Activated T-helper 17 cell treated with anti-CD3 and anti-CD28 coated beads, Interleukin-2, amount 50 U/mL, for 72 hours (primary cell): Measurements from ENCODE around the gene OTC. TPM values are rescaled to one million over a fixed set of nuclear protein-coding genes. Genes with fewer than 3 reads are reported as not detected.

ENCODE experiments used
- ATAC-seq: fragments of 150-1000 bp; cut with Tn5 transposase; replicated peaks from 2 replicates; pipeline ENCODE4 v1.10.0; 2021; ENCODE audit warnings: mild to moderate bottlenecking, moderate library complexity
- H3K27ac Mint-ChIP-seq: one replicate; pipeline ENCODE4 v1.8.0; 2022; ENCODE audit warnings: mixed read lengths
- H3K27me3 Mint-ChIP-seq: one replicate; pipeline ENCODE4 v1.8.0; 2022; ENCODE audit warnings: mixed read lengths
- H3K36me3 Mint-ChIP-seq: one replicate; pipeline ENCODE4 v1.8.0; 2022; ENCODE audit warnings: low read depth, mild to moderate bottlenecking, mixed read lengths
- H3K4me1 Mint-ChIP-seq: one replicate; pipeline ENCODE4 v1.8.0; 2022; ENCODE audit warnings: mixed read lengths
- H3K4me3 Mint-ChIP-seq: one replicate; pipeline ENCODE4 v1.8.0; 2022; ENCODE audit warnings: mild to moderate bottlenecking, mixed read lengths
- H3K9me3 Mint-ChIP-seq: one replicate; pipeline ENCODE4 v1.8.0; 2022; ENCODE audit warnings: mixed read lengths
- total RNA-seq, 2 donors: library from RNA; stranded (reverse); gene quantifications; one replicate each; pipeline ENCODE4 v1.2.3, GENCODE V29; 2022

Gene OTC
- total RNA-seq, 2 donors from 2014 or later = 0.21 TPM; not detected in 1

- no peaks in the 10 kb centered on the region for H3K4me1 Mint-ChIP-seq
- no peak for ATAC-seq
- H3K36me3 Mint-ChIP-seq = no peaks in the 10 kb centered on the region
- peaks cover 10% of the 10 kb centered on the region for H3K27me3 Mint-ChIP-seq
- H3K27ac Mint-ChIP-seq = no peak overlapping the region
- H3K9me3 Mint-ChIP-seq = no peaks in the 10 kb centered on the region
- no peak overlapping the region for H3K4me3 Mint-ChIP-seq
Measured at GRCh38 chrX:38376747-38377146, 24.3 kb downstream of the OTC start.

GRCh38 chrX:38379088-38379487 is 26.7 kb downstream of the OTC start:
- Mint-ChIP-seq H3K9me3 (no peaks in the 10 kb centered on the region), H3K27me3 (peaks cover 3% of the 10 kb centered on the region), H3K4me1 (no peaks in the 10 kb centered on the region), H3K27ac (no peak overlapping the region), H3K4me3 (no peak overlapping the region), H3K36me3 (no peaks in the 10 kb centered on the region)
- no peak for ATAC-seq

- H3K4me1 Mint-ChIP-seq = no peaks in the 10 kb centered on the region
- H3K27me3 Mint-ChIP-seq = peaks cover 3% of the 10 kb centered on the region
- H3K9me3 Mint-ChIP-seq = no peaks in the 10 kb centered on the region
- no peaks in the 10 kb centered on the region for H3K36me3 Mint-ChIP-seq
- ATAC-seq = no peak
- H3K4me3 Mint-ChIP-seq = no peak overlapping the region
- no peak overlapping the region for H3K27ac Mint-ChIP-seq
Measured at GRCh38 chrX:38382663-38383062, 30.3 kb downstream of the OTC start.

GRCh38 chrX:38400389-38400910 is 48.0 kb downstream of the OTC start:
- ATAC-seq = no peak

DNA sequence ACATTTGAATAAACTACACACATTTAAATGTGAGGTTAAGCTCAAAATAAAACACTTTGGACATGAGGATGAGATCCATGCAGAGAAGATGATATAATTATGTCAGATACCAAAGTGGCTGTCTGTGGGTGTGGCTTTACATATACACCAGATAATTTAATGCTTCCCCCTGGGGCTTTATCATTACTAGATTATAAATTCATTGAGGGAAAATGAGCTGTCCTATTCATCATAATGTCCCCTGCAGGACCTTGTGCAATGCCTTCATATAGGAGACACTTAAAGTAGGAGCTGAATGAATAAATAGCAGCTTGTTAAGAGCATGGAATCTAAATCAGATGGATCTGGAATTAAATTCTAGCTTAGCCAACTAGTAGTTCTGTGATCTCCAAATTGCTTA is 49.7 kb downstream of the OTC start:
- Mint-ChIP-seq H3K27ac (no peak overlapping the region), H3K4me1 (no peaks in the 10 kb centered on the region), H3K9me3 (no peaks in the 10 kb centered on the region), H3K27me3 (no peaks in the 10 kb centered on the region), H3K36me3 (no peaks in the 10 kb centered on the region), H3K4me3 (no peak overlapping the region)
- ATAC-seq = no peak

More at GRCh38 chrX:38400389-38400910, 48.0 kb downstream of the OTC start:
- no peaks in the 10 kb centered on the region for H3K4me1 Mint-ChIP-seq
- H3K4me3 Mint-ChIP-seq = no peak overlapping the region
- no peaks in the 10 kb centered on the region for H3K36me3 Mint-ChIP-seq
- no peaks in the 10 kb centered on the region for H3K9me3 Mint-ChIP-seq
- no peak overlapping the region for H3K27ac Mint-ChIP-seq
- H3K27me3 Mint-ChIP-seq = no peaks in the 10 kb centered on the region

GRCh38 chrX:38403834-38404233 is 51.4 kb downstream of the OTC start:
- no peak for ATAC-seq
- no peak overlapping the region for H3K27ac Mint-ChIP-seq
- H3K36me3 Mint-ChIP-seq = no peaks in the 10 kb centered on the region
- H3K4me1 Mint-ChIP-seq = no peaks in the 10 kb centered on the region
- H3K9me3 Mint-ChIP-seq = no peaks in the 10 kb centered on the region
- H3K4me3 Mint-ChIP-seq = no peak overlapping the region
- H3K27me3 Mint-ChIP-seq = peaks cover 5% of the 10 kb centered on the region

DNA sequence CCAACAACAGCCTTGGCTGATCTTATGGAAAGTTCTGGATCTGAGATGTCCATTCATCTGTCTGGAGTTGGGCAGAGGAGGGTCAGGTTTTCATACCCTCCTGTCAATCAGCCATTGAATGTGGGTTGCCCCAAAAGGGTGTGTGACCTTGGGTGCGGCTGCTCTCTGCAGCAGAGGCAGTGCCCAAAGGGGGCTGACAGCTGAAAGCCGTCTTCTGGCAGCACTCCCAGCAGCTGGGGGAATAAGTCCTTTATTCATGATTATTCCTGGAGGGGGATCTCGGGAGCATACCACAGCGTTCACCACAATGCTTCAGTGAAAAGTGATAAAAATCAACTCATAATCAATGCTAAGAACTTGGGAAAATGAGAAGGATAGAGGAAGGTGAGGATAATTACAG is 54.7 kb downstream of the OTC start:
- Mint-ChIP-seq H3K9me3 (no peaks in the 10 kb centered on the region), H3K27me3 (peaks cover 7% of the 10 kb centered on the region), H3K36me3 (no peaks in the 10 kb centered on the region), H3K27ac (no peak overlapping the region), H3K4me3 (no peak overlapping the region), H3K4me1 (no peaks in the 10 kb centered on the region)
- ATAC-seq = no peak

DNA sequence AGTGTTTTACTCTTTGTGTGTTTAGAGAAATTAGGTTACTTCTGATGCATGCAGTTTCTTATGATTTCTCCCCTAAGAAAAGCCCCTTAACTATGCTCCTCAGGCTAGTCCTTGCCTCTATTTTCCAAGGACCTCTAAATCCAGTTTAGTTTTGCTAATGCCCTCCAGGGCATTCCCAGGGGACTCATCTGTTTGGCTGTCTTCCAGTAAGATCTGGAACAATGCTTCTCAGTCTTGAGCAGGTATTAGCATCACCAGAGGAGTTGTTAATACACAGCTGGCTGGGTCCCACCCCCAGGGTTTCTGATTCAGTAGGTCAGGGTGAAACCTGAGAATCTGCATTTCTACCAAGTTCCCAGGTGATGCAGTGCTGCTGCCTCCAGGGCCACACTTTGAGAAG is 56.9 kb downstream of the OTC start:
- H3K27me3 Mint-ChIP-seq = peaks cover 7% of the 10 kb centered on the region
- no peaks in the 10 kb centered on the region for H3K9me3 Mint-ChIP-seq
- no peaks in the 10 kb centered on the region for H3K36me3 Mint-ChIP-seq
- no peak overlapping the region for H3K27ac Mint-ChIP-seq
- no peaks in the 10 kb centered on the region for H3K4me1 Mint-ChIP-seq
- no peak overlapping the region for H3K4me3 Mint-ChIP-seq
- no peak for ATAC-seq

GRCh38 chrX:38426785-38427184 is 74.4 kb downstream of the OTC start:
- Mint-ChIP-seq H3K9me3 (no peaks in the 10 kb centered on the region), H3K36me3 (no peaks in the 10 kb centered on the region), H3K27ac (no peak overlapping the region), H3K27me3 (peaks cover 3% of the 10 kb centered on the region), H3K4me3 (no peak overlapping the region), H3K4me1 (no peaks in the 10 kb centered on the region)
- ATAC-seq = no peak

GRCh38 chrX:38431525-38431924 is 79.1 kb downstream of the OTC start:
- no peaks in the 10 kb centered on the region for H3K9me3 Mint-ChIP-seq
- H3K27me3 Mint-ChIP-seq = peaks cover 9% of the 10 kb centered on the region
- ATAC-seq = no peak
- H3K27ac Mint-ChIP-seq = no peak overlapping the region
- no peak overlapping the region for H3K4me3 Mint-ChIP-seq
- no peaks in the 10 kb centered on the region for H3K4me1 Mint-ChIP-seq
- no peaks in the 10 kb centered on the region for H3K36me3 Mint-ChIP-seq

DNA sequence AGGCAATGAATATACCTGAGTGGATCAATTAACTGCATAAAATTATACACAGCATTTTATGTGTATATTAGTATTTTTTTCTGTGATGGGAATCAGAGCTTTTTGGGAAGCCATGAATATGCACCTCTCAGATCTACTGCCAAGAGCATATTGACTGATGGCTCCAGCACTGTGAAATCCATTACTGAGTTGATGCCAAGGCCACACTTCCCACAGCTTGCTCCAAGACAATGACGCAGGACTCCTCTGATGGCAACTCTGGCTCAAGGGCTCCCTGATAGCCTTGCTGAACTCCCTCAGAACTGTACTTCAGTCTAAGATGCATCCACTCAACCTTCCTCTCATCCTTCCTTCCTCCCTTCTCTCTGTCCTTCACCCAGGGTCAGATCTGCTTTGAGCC is 82.7 kb downstream of the OTC start:
- no peaks in the 10 kb centered on the region for H3K4me1 Mint-ChIP-seq
- peaks cover 13% of the 10 kb centered on the region for H3K27me3 Mint-ChIP-seq
- no peak overlapping the region for H3K27ac Mint-ChIP-seq
- no peak overlapping the region for H3K4me3 Mint-ChIP-seq
- H3K36me3 Mint-ChIP-seq = no peaks in the 10 kb centered on the region
- no peak for ATAC-seq
- H3K9me3 Mint-ChIP-seq = no peaks in the 10 kb centered on the region

DNA sequence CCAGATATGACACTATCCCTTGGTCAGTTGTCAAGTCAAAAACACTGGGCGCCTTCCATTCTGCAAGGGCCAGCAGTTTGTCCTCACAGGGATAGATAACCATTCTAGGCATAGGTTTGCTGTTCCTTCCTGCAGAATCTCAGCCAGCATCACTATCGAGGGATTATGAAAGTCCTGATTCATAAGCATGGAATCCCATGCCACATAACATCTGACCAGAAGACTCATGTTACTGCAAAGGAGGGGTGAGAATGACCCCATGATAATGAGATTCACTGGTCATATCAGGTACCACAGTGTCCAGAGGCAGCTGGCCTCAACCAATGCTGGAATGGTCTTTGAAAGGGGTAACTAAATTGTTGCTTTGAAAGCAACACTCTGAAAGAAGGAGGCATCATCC is 84.7 kb downstream of the OTC start:
- Mint-ChIP-seq H3K27ac (no peak overlapping the region), H3K27me3 (peaks cover 9% of the 10 kb centered on the region), H3K36me3 (no peaks in the 10 kb centered on the region), H3K4me1 (no peaks in the 10 kb centered on the region), H3K4me3 (no peak overlapping the region), H3K9me3 (no peaks in the 10 kb centered on the region)
- ATAC-seq = no peak

DNA sequence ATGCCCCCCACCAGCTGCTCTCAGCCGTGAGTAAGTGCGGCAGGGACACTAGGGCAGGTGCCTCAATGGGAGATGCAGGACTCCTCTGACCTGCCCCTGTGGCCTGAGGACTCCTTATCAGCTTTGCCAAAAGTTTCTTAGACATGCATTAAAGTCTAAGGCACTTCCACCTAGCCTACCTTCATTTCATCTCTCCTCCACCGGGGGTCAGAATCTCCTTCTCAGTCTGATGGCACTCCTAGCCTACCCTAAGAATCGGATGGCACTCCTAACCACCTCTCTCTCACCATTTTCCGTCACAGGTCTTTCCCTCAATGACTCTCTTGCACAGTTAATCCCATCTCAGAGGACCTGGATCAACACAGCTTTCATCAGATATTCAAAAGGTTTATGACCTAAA is 85.9 kb downstream of the OTC start:
- Mint-ChIP-seq H3K27ac (no peak overlapping the region), H3K36me3 (no peaks in the 10 kb centered on the region), H3K4me1 (no peaks in the 10 kb centered on the region), H3K4me3 (no peak overlapping the region), H3K27me3 (peaks cover 9% of the 10 kb centered on the region), H3K9me3 (no peaks in the 10 kb centered on the region)
- no peak for ATAC-seq

DNA sequence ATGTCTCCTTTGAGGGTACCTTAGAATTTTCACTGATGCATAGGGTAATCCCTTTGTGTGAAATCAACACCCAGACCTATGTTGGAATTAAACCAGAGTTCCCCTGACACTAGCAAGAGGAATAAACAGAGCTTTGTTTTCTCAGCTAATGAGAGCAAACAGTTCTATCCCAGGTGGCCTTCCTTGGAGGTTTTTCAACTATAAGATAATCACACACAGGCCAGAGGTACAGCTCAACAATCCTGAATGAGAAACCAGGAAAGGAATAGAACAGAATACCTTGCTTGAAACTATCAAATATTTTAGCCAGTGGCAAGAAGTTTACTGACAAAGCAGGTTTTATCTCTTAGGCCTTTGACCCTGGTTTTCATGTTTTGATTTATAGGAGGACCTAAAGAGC is 100.2 kb downstream of the OTC start:
- H3K4me1 Mint-ChIP-seq = no peaks in the 10 kb centered on the region
- H3K4me3 Mint-ChIP-seq = no peak overlapping the region
- H3K27ac Mint-ChIP-seq = no peak overlapping the region
- no peak for ATAC-seq
- no peaks in the 10 kb centered on the region for H3K27me3 Mint-ChIP-seq
- no peaks in the 10 kb centered on the region for H3K9me3 Mint-ChIP-seq
- H3K36me3 Mint-ChIP-seq = no peaks in the 10 kb centered on the region

DNA sequence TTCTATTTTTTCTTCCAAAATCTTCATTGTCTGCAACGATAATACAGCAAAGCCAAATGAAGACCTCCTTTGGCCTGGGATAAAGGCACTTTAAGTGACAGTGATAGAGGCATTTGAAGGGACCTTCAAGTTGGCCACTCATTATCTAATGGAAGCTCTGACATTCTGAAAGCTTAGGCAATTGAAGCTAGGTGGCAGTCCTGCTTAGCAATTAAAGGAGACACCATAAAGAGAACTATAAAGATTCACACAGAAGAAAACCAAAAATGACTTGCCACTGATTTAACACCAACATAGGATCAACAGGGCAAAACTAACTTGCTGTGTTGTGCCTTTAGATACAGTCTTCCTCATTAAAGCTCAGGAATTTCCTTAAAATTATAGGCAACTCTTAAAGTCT is 105.7 kb downstream of the OTC start:
- Mint-ChIP-seq H3K27ac (no peak overlapping the region), H3K36me3 (no peaks in the 10 kb centered on the region), H3K4me1 (no peaks in the 10 kb centered on the region), H3K27me3 (peaks cover 3% of the 10 kb centered on the region), H3K4me3 (no peak overlapping the region), H3K9me3 (no peaks in the 10 kb centered on the region)
- ATAC-seq = no peak

DNA sequence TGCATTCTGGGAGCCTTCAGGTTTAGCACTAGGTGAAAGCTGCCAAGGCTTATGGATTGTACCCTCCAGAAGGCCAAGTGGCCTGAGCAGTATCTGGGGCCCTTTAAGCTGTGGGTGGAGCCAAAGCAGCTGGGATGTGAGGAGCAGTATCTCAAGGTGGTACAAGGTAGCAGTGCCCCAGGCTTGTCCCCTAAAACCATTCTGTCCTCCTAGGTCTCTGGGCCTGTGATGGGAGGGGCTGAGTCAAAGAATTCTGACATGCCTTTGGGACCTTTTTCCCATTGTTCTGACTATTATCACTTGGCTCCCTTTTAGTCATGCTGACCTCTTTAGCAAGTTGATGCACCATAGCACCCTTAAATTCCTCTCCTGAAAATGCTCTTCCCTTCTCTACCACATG is 109.9 kb downstream of the OTC start:
- Mint-ChIP-seq H3K4me3 (no peak overlapping the region), H3K9me3 (no peaks in the 10 kb centered on the region), H3K27ac (no peak overlapping the region), H3K4me1 (no peaks in the 10 kb centered on the region), H3K27me3 (peaks cover 15% of the 10 kb centered on the region), H3K36me3 (no peaks in the 10 kb centered on the region)
- no peak for ATAC-seq
